Measurements from ENCODE around the gene GGA3.

The GGA3 gene

GRCh38 chr17:75239214-75239613 lies 22.2 kb downstream of the GGA3 start:
- no peaks in the 10 kb centered on the region for H3K27me3 ChIP-seq (ENCODE audit: insufficient read depth, low read length)
- no peaks in the 10 kb centered on the region for H3K79me2 ChIP-seq (ENCODE audit: insufficient read depth, low read length)
- H3K9me2 ChIP-seq (ENCODE audit: low read depth, low read length), result no peaks in the 10 kb centered on the region
- peaks cover 30% of the 10 kb centered on the region for H3K4me1 ChIP-seq (ENCODE audit: insufficient read depth, low read length, severe bottlenecking)
- peaks cover 91% of the 10 kb centered on the region for H3K36me3 ChIP-seq (ENCODE audit: insufficient read depth, low read length)
- no peak overlapping the region for H2AFZ ChIP-seq (ENCODE audit: low read length)
- H3K4me3 ChIP-seq (ENCODE audit: low read depth, low read length, poor library complexity, severe bottlenecking), result no peak overlapping the region
- H3K27ac ChIP-seq (ENCODE audit: low read depth, low read length, poor library complexity, severe bottlenecking), result no peak overlapping the region
- no peak overlapping the region for H3K9ac ChIP-seq (ENCODE audit: low read length)
- H3K9me3 ChIP-seq (ENCODE audit: low read length), result no peaks in the 10 kb centered on the region
- no peak for TF ChIP-seq EZH2 (IDR thresholded peaks at IDR 0.05; ENCODE audit: borderline replicate concordance, low read length)
- TF ChIP-seq CTCF (IDR thresholded peaks at IDR 0.05; ENCODE audit: low read length), result no peak
- peaks cover 5% of the 10 kb centered on the region; the same call in 1 of the 2 replicates for H3F3A ChIP-seq (ENCODE audit: insufficient read depth, low read length)
- no peaks in the 10 kb centered on the region for H4K20me1 ChIP-seq (ENCODE audit: insufficient read depth, low read length)
- H3K4me2 ChIP-seq (ENCODE audit: low read length), result no peak overlapping the region

GRCh38 chr17:75238684-75239191 lies 22.7 kb downstream of the GGA3 start:
- H3K27me3 ChIP-seq (ENCODE audit: insufficient read depth, low read length), result no peaks in the 10 kb centered on the region
- no peak overlapping the region for H3K27ac ChIP-seq (ENCODE audit: low read depth, low read length, poor library complexity, severe bottlenecking)
- peaks cover 89% of the 10 kb centered on the region for H3K36me3 ChIP-seq (ENCODE audit: insufficient read depth, low read length)
- H3K9me3 ChIP-seq (ENCODE audit: low read length), result no peaks in the 10 kb centered on the region
- H3K4me3 ChIP-seq (ENCODE audit: low read depth, low read length, poor library complexity, severe bottlenecking), result no peak overlapping the region
- no peaks in the 10 kb centered on the region for H3K79me2 ChIP-seq (ENCODE audit: insufficient read depth, low read length)
- H3F3A ChIP-seq (ENCODE audit: insufficient read depth, low read length), result 0 out of 2 replicates have a peak, but pooled peaks cover 3% of the 10 kb centered on the region
- H2AFZ ChIP-seq (ENCODE audit: low read length), result no peak overlapping the region
- H3K9me2 ChIP-seq (ENCODE audit: low read depth, low read length), result no peaks in the 10 kb centered on the region
- H4K20me1 ChIP-seq (ENCODE audit: insufficient read depth, low read length), result no peaks in the 10 kb centered on the region
- no peak overlapping the region for H3K4me2 ChIP-seq (ENCODE audit: low read length)
- TF ChIP-seq EZH2 (IDR thresholded peaks at IDR 0.05; ENCODE audit: borderline replicate concordance, low read length) (no peak), CTCF (IDR thresholded peaks at IDR 0.05; ENCODE audit: low read length) (peak; percentile 93)
- H3K9ac ChIP-seq (ENCODE audit: low read length), result no peak overlapping the region
- H3K4me1 ChIP-seq (ENCODE audit: insufficient read depth, low read length, severe bottlenecking), result peaks cover 25% of the 10 kb centered on the region

GRCh38 chr17:75238020-75238580 lies 23.3 kb downstream of the GGA3 start:
- Histone ChIP-seq H3F3A (ENCODE audit: insufficient read depth, low read length) (0 out of 2 replicates have a peak, but pooled peaks cover 3% of the 10 kb centered on the region), H3K4me1 (ENCODE audit: insufficient read depth, low read length, severe bottlenecking) (peaks cover 18% of the 10 kb centered on the region), H3K79me2 (ENCODE audit: insufficient read depth, low read length) (no peaks in the 10 kb centered on the region), H4K20me1 (ENCODE audit: insufficient read depth, low read length) (no peaks in the 10 kb centered on the region), H3K27me3 (ENCODE audit: insufficient read depth, low read length) (no peaks in the 10 kb centered on the region), H3K9me3 (ENCODE audit: low read length) (no peaks in the 10 kb centered on the region), H3K36me3 (ENCODE audit: insufficient read depth, low read length) (peaks cover 86% of the 10 kb centered on the region), H3K27ac (ENCODE audit: low read depth, low read length, poor library complexity, severe bottlenecking) (no peak overlapping the region), H3K4me2 (ENCODE audit: low read length) (no peak overlapping the region), H3K9me2 (ENCODE audit: low read depth, low read length) (no peaks in the 10 kb centered on the region), H3K4me3 (ENCODE audit: low read depth, low read length, poor library complexity, severe bottlenecking) (no peak overlapping the region), H2AFZ (ENCODE audit: low read length) (no peak overlapping the region), H3K9ac (ENCODE audit: low read length) (no peak overlapping the region)
- no peak for TF ChIP-seq CTCF (IDR thresholded peaks at IDR 0.05; ENCODE audit: low read length)
- no peak for TF ChIP-seq EZH2 (IDR thresholded peaks at IDR 0.05; ENCODE audit: borderline replicate concordance, low read length)

Measured in OCI-LY1 (cell line).